Amniotic stem cell (primary cell): ENCODE data around the gene CRIM1.

Experiments used
- DNase-seq: peaks from one replicate; lab custom pipeline; 2025; lab: John Stamatoyannopoulos, UW

Gene CRIM1

GRCh38 chr2:36425608-36426355 is 70.2 kb downstream of the CRIM1 start:
- DNase-seq, result no peak

- DNase-seq, result no peak
These were observed 72.2 kb downstream of the CRIM1 start for GRCh38 chr2:36427790-36428243.

DNA sequence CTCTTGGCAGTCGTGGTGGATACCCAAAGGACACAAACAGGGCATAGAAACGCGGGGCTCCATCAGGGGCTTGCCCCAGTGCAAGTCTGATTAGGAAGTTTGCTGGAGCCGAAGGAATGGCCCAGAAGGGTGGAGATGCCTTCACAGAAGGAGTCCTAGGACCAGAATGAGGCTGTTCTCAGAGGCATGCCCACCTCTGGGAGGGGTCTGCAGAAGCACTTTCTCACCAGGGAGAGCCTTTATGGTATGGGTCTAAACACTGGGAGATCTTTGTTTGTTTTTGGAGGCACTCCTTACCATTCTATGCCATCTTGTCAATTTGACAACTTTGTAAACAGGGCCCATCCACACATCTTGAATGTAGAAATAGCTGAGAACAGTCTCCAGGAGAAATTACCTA is 75.0 kb downstream of the CRIM1 start:
- no peak for DNase-seq

- DNase-seq, result no peak
These were observed 76.9 kb downstream of the CRIM1 start for GRCh38 chr2:36432479-36432878.

DNA sequence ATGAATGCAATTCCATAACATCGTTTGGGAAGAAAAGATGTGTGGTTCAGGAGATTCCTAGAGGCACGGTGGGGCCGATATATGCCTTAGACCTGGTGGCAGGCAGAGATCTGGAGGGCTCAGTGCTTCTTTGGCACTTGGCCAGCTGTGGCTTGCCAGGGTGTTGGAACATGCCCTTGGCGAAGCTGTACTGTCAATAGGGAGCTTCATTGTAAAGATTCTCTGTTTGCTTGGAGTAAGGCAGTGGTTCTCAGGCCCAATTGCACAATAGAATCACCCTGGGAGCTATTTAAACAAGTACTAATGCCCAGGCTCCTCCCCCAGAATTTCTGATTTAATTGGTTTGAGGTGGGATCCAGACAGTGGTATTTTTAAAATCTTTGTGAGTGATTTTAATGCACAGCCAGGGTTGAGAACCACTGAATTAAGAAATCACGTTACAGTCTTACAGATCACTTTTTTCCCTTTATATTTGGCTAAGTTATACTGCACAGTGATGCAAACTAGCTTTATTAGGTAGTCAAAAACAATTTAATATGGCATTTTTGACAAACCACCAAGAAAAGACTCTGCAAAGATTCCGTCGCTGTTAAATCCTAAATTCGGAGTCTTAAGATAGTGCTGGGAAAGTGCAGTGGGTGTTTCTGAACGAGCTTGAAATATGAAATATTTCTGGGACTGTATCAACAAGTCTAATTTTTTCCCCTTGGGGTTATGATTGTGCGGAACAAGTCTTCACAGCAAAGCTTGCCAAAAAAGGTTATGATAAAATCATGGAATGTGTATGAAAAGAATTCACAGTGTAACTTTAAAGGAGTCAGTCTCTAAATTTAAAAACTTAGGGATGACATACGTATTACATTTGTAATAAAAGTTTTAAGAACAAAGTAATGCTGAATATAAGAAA is 78.0 kb downstream of the CRIM1 start:
- DNase-seq, result peak; percentile 49

DNA sequence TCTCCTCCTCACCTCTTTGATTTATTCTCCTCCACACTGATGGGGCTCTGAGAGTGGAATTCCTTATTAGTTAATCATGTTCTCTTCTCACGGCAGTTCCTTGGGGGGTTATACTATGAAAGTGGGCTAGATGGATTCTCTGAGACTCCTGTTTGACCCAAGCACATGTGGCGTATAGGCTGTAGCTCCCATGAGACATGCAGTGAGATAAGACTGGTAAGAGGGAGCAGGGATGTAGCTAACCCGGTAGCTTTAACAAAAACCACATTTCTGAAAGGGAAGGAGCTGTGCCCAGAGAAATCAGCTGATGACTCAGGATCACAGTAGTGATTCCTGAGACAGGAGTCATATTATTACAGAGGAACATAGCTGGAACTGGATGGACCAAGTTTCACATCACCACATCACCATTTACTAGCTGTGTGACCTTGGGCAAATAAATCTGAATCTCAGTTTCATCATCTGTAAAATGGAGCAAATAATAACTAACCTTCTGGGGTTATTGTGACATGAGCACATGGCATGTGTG is 82.9 kb downstream of the CRIM1 start:
- DNase-seq, result peak; percentile 89

GRCh38 chr2:36439084-36439483 is 83.5 kb downstream of the CRIM1 start:
- DNase-seq, result no peak

DNA sequence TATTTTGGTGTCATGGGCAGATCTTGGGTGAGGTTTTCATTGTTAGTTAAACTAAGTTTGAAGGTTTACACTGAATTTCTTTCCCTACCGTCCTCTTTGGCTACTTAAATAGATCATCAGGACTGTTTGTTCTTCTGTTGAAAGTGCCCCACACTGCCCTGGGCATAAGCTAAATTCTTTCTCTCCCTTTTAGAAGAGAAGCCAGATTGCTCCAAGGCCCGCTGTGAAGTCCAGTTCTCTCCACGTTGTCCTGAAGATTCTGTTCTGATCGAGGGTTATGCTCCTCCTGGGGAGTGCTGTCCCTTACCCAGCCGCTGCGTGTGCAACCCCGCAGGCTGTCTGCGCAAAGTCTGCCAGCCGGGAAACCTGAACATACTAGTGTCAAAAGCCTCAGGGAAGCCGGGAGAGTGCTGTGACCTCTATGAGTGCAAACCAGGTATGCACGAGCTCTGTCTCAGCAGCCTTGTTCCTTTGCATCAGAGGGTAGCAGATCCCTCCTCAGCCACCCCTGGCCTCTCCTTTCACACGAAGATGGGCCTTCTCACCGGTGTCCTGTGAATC is 85.6 kb downstream of the CRIM1 start:
- DNase-seq, result no peak

DNA sequence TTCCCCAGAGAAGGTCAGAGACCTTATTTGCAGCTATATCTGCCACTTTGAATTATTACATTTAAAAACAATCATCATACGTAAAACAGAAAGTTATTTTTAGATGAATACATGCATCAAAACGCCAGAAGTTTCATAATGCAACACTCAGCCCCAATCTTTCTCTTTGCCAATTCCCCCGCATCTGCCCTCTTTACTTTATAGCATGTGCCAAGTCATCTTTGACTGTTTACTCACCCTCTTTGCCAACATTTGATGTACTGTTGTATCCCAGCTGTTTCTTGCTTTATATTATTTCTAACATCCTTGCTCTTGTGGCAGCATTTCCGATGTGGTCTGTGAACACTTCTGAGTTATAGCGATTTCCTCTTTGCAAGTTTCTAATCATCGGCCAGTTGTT is 86.2 kb downstream of the CRIM1 start:
- DNase-seq, result no peak

- DNase-seq, result no peak
These were observed 88.8 kb downstream of the CRIM1 start for GRCh38 chr2:36444216-36444936.

- DNase-seq, result no peak
These were observed 89.7 kb downstream of the CRIM1 start for GRCh38 chr2:36445185-36445866.

- DNase-seq, result no peak
These were observed 90.7 kb downstream of the CRIM1 start for GRCh38 chr2:36446294-36446693.

GRCh38 chr2:36449213-36449612 is 93.6 kb downstream of the CRIM1 start:
- DNase-seq, result no peak

DNA sequence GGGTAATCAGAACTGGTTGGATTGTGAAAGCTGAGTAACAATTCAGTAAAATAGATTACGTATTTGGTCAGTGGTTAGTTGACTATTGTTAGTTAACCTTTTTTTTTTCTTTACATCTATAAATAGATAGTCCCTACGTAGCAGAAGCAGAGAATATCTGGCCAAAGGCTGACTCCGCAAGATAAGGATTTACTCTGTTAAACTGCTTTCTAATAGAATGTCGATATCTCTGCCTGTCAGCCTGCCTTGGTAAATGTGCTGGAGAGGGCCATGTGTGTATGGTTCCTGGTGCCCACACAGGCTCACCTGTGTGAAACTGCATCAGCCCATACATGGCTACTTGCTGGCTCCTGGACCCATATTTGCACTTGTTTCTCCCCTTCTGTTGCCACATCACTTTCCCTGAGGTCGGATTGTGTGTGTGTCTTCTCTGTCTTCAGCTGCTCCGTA is 94.4 kb downstream of the CRIM1 start:
- no peak for DNase-seq

DNA sequence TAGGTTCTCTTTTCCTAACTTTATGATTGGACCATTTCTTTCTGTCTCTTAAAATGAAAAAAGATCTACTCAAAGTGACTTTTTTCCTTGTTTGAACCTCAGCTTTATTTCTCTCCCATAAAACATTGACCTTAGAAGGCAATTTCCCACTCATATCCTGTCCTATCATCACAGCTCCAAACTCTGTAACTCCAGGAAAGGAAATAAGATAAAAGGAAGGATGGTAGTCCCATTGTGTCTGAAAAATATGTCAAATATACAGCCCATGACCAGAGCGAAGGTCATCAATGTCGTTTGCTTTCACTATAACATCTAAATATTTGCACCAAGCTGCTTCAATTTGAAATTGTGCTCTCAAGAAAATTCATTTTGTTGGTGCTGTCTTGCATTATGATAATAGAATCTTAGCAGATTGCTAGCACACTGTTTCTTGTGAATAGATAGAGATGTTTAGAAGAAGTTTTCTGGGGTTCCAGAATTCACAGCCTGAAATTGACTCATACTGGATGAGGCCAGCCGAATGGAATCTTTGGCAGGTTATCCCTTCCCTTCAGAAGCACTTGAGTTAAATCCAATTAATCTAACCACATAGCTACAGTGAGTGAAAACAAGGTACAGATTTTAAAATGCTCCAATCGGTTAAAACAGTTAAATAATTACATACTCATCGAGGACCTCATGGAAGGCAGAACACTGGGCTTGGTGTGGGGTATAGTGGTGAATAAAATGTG is 95.1 kb downstream of the CRIM1 start:
- peak; percentile 46 for DNase-seq

GRCh38 chr2:36451512-36451911 is 95.9 kb downstream of the CRIM1 start:
- DNase-seq, result no peak

DNA sequence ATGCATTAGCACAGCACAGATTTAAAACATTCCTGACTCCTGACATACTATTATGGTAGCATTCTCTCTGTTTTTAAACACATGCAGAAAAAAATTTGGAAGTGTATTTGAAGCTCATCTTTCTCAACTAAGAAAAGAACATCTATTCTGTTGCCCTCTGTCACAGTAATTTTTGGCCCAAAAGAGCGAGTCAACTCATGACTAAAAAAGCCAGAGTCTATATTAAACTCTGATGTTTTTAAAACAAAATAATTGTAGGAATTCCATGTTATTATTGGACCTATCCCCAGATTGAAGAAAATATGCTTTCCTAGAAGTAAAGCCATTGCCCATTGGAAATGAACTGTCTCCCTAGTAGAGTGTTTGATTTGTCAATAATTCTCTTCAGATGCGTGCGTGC is 96.7 kb downstream of the CRIM1 start:
- peak; percentile 21 for DNase-seq

- DNase-seq, result no peak
These were observed 98.1 kb downstream of the CRIM1 start for GRCh38 chr2:36453652-36454051.

DNA sequence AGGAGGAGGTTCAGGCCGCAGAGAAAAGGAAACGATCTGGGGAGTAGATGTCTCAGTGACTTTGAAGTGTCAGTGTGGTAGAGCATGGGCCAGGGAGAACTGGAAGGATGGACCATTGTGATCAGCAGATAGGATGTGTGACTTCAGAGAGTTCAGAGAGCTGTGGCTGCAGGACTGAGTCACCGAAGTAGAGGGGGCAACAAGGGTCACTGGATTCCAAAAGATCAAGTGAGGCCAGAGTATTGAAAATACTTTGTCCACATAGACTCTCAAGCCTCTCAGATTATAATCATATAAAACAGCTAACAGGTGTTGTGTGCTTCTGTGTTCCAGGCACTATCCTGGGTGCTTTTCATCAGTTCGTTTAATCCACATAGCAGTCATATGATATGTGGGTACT is 99.4 kb downstream of the CRIM1 start:
- no peak for DNase-seq

GRCh38 chr2:36455788-36456187 is 100.2 kb downstream of the CRIM1 start:
- no peak for DNase-seq
